Fibroblast of the conjunctiva (primary cell): ENCODE results near the gene APOD.
A peak's percentile ranks its signal among the peaks of the same experiment; 100 is the strongest.
"Not testable (repeated sequence)": the region's sequence is repeated elsewhere in the genome, so short reads cannot be mapped to it uniquely, and the experiment has no call there.

Source experiments
- DNase-seq: peaks from one replicate; pipeline ENCODE4 v3.0.0-alpha.2; 2010; ENCODE audit warnings: low read depth

APOD gene

DNA sequence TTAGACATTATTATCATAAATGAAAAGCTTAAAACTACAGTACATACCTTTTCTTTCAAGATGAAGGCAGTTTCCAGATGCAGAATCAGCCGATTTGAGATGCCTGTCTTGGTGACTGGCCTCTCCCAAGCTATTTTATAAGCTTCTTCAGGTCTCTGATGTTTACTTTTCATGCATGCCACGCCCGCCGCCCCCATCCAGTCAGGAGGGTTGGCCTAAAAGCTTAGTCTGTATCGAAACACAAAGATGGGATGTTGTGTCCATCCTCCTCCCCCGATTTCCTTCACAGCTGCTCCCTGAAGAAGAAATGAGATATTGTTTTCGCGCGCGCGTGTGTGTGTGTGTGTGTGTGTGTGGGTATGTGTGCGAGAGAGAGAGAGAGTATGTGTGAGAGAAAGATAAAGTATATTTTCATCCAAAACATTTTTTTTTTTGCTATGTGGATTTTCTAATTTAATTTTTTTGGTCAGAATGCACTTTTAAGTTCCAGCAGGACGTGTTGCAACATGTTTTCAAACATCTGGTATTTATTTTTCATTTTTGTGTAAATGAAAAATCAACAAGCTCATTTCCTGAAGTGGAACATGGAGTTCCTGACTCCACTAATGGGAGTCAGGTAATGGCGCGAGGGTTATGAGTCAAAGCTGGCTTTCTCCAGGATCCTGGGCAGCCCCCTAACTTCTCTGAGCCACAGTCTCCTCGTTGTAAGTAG, at the start of gene APOD:
TSS of gene APOD (minus strand) at position 110 of the 712 bp plus-strand sequence. CDS start 4,479 bp downstream, outside the sequence.
- DNase-seq = peak; percentile 71

DNA sequence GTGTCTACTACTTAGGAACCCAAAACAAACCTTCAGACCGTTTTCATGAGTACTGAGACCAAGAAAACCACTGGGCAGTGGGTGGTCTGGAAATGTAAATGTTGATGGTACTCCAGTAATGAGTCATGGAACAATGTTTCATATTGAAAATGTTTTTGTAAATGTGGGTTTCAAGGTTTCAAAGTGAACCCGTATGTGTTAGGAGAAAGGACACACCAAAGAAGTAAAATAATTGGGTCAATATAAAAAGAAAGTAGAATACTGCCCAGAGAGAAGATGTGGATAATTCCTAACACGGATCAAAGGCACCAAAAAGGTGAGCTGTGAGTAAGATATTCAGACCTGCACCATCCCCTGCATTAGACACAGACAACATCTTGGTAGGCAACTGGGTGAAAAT, 49.6 kb upstream of the APOD start:
- not testable (repeated sequence) for DNase-seq

DNA sequence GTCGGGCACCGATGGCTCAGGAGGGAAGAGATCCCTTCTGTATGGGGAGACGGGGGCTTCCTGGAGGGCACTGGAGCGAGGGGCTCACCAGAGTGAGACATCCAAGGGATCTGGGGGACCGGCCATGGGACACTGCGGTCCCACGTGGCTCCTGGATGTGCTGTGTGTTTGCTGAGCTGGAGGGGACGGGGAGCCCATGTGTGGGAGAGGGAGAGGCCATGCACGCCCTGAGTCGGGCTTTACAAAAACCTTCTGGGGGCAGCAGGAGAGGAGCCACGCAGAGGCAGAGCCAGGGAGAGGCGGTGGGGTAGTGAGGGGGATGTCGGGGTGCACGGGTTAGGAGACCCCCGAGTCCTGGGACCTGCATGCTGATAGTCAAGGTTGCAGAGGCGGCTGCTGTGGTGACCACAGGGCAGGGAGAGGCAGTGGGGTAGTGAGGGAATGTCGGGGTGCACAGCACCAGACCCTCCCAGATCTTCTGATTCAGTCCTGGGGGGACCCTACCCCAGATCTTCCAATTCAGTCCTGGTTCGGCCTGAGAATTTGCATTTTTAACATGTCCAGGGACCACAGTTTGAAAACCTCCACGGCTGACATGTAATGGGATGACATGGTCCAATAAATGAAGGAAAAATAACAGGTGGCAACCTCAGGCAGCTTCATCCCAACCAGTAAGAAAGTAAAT, 48.9 kb upstream of the APOD start:
- not testable (repeated sequence) for DNase-seq

DNA sequence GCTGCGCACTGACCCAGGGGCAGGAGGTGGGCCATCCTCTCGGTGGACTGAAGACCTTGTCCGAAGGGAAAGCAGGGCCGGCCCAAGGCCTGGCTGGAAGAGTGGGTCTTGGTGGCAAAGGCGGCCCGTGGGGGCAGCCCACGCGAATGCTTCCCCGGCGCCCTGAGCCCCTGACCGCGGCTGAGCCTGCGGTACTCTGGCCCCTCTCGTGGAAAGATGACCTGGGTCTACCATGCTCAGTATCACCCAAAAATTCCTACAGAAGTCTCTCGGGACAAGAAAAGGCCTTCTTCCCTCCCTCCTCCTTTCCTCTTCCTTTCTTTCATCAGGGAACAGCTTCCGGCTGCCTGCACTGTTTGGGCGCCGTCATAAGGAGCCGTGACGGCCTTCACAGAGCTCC, 48.3 kb upstream of the APOD start:
- not testable (repeated sequence) for DNase-seq

DNA sequence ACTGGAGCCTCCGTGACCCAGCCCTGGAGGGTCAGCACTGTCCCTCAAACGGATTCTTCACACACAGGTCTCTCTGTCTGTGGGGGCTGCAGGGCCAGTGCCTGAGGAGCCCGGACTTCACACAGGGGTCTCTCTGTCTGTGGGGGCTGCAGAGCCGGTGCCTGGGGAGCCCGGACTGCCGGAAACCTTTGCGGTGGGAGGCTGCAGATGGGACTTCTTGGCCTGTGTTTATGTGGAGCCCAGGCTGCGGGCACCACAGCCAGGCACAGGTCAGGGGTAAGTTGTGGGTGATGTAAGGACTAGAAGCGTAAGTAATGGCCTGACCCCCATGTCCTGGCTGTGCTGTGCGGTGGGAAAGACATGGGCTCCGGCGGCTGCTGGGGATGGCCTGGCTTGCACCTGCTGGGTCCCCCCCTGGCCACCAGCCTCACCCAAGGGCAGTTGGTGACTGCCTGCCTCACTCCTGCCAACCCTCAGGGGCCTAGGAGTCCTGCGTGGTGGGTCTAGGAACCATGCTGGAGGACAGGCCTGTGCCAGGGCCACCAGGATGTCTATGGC, 47.3 kb upstream of the APOD start:
- not testable (repeated sequence) for DNase-seq

DNA sequence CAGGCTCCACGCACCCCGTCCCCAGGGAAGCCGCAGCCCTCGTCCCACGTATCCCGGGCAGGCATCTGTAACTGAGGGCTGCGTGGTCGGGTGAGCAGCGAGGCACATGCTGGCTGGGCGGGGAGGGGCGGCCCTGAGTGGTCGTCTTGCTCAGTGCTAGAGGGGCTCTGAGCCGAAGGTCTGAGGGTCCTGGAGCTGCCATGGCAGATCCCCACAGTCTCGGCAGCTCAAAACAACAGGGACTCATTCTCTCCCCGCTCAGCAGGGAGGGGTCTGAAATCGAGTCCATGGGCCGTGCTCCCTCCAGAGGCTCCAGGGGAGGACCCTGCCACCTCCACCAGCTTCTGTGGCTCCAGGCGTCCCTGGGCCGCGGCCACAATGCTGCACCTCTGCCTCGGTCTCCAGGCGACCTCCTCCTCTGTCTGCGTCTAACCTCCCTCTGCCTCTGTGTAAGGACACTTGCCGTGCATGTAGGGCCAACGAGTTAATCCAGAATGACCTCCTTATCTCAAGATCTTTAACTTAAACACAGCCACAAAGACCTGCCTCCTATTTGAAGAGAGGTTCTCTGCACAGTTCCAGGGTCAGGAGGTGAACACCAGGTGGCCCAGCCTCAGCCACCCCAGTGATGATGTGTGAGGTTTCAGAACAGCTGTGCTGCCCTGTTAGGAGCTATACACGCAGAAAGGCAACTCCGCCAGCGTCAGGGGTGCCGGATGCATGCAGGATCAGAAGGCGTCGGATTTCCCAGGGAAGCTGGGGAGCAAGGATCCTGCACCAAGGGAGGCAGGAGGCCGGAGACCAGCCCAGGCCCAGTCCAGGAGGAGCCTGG, 46.6 kb upstream of the APOD start:
- not testable (repeated sequence) for DNase-seq

DNA sequence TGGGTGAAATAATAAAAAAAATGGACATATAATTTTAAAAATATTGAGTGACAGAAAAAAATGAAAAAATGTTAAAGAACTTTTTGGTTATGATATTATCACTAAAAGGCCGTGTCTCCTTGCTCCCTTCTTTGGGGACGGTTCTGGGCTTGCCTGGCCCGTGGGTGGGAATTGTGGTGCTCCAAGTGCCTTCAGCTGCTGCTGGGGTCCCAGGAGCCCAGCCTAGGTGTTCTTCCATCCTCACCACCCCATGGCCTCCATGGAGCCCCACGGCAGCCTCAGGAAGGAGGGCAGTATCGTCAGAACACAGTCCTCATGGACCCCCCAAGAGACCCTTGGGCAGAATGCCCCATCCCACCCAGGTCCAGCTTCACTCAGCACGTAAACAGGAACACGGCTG, 45.9 kb upstream of the APOD start:
- not testable (repeated sequence) for DNase-seq

DNA sequence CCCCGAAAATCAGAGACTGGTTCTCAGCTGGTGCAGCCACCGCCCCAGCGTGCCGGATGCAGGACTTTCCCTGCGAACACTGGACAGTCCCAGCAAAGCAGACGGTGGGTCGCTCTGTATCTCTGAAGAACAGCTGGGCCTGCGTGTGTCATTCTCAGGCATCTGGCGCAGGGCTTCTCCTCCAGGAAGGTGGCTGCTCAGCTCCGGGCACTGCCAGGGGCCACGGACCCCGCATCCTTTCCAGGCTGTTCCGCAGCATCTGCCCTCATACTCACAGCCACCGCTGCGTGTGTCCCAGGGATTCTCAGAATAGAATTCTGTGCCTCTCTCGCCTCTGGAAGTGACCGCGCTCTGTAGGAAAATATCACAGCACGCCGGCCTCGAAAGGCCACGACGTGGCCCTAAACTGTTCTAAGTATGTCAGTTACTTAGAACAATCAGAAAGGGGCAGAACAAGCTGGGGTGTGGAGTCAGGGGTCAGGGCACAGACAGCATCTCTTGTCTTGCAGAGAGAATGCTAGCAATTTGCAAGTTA, 44.7 kb upstream of the APOD start:
- DNase-seq = not testable (repeated sequence)

DNA sequence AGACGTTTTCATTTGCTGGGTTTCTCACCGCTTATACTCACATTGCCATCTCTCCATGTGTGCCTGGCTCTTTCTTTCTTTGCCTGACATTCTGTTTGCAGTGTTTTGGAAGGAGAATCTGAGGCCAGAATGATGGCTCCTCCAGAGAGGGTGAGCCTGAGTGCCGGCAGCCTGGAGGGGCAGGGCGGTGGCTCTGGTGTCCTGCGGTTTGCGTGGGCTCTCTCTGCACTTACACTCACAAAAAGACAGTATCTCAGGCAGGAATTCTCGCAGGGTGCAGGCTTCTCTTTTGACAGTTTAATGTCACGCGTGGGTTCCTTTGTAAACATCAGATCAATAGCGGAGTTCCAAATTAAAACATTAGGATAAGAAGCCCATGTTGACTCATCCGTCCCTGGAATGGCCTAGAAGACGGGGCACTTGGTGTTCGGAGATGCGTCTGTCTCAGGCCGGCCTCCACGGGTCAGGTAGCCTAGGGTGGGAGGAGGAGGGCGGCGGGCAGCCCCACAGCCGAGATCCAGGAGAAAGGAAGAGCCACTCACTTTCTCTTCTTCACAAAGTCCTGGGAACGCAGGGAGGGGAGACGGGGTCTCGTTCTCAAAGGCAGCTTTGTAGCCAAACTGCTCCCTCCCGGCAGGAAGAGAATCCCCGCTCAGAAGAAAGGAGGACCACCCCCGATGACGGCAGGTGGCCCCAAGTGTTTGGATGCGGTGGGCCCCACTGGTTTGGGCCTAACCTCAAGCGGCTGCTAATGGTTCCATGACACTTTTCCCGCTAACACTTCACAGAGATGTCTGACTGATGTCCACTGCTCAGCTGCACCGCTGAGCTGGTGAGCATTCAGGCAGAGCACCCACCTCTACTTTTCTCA, 44.0 kb upstream of the APOD start:
- DNase-seq = not testable (repeated sequence)

DNA sequence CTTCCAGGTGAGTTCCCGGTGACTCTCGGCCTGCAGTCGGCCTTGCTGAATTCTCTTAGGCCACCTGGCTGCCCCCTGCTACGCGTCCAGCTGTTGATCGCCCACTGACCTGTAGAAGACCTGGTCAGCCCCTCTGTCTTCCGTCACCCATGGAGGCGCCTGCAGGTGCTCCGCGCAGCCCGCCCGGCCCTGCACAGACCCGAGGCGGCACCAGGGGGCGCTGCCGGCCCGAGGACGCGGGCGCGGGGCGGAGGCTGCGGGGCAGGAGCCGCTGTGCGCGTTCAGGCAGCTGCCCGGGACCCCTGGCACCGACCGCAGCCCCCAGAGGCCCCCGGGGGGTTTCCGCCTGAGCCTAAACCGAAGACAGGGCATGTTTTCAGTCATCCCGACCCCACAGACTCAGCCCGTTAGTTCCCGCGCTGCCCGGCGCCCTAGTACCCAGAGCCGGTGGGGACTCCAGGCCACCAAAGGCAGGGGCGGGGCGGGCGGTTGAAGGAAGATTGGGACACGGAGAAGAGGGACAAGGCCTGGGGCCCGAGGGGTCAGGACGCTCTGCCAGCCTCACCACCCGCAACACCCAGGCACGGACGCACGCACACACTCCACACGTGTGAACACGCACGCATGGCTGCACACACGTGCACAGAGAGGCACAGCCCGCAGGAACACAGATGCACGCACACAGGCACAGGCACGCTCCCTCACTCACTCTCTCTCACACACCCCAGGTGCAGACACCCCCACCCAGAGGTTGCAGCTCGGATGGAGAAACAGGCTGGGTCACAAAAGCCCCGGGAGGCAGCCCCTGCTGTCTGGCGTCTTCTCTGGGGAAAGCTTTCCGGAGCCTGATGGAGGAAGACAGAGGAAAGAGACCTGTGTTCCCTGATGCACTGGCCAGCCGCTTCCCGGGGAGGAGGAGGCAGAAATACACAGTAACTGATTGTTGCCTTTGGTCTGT, 41.1 kb upstream of the APOD start:
- not testable (repeated sequence) for DNase-seq

DNA sequence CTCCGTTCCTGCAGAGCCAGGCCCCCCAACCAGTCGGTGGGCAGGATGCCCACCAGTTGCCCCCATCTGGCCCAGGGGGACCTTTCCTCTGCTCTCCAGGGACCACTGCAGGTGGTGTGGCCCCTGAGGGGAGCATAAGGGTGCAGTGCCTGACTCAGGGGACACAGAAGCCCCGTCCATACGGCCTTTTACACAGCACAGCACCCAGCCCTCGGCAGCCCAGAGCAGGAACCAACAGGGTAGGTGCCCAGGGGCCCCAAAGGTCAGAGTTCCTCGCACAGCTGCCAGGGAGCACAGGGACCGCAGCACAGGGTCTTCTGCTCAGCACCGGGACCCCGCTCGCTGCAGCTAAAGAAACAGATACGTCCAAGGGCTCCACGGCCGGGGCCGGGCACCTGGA, 40.4 kb upstream of the APOD start:
- DNase-seq = not testable (repeated sequence)

DNA sequence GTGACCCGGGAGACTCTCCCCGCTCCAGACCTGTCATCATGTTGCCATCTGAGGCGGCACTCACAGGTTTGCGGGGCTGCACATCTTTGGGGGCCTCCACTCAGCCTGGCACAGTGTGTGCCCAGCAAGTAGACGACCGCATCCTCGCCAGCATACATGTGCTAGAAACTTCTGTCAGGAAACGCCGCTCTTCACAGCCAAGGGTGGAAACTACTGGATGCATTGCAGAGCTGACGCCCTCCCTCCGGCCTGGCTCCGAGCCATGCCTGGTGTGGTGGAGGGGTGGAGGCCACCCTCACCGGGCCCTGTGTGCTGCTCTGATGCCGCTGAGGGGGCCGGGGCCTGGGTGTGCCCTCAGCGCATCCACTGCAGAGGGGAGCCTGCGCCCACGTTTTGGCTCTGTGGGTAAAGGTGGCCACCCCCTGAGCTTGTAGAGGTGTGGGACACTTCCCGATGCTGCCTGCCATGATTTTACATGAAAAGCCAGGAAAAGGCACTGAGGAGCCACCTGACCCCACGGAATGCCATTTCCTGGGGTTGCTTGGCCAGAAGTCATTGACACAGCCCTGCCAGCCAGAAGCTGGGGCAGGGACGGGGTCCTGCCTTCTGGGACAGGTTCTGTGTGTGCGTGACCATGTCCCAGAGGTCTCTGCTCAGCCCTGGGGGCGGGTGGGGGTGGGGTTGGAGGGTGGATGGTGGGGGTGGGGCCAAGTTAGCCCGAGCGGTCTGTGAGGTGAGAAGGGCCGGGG, 39.7 kb upstream of the APOD start:
- DNase-seq = not testable (repeated sequence)

DNA sequence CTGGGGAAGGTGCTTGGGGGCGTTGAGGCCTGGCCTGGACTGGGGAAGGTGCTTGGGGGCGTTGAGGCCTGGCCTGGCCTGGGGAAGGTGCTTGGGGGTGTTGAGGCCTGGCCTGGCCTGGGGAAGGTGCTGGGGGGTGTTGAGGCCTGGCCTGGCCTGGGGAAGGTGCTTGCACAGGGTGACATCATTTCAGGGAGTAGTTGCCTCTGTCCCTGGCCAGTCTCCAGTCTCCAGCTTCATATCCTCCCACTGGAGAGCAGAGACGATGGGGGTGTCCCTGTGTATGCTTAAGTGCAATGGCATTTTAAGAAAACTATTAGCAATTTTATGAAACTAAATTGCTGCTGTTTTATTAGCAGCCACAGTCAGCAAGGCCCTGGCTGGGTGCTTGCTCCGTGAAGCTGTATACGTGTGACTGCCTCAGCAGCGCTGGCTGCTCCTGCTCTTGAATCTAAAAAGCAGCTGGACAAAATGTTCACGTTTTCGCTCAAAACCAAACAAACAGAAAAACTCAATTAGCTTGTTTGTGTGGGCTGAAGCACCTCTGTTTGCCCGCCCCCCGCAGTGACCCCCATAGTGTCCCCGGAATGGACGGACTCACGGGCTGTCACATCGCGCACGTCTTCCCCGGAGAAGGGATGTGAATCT, 38.9 kb upstream of the APOD start:
- DNase-seq = not testable (repeated sequence)

DNA sequence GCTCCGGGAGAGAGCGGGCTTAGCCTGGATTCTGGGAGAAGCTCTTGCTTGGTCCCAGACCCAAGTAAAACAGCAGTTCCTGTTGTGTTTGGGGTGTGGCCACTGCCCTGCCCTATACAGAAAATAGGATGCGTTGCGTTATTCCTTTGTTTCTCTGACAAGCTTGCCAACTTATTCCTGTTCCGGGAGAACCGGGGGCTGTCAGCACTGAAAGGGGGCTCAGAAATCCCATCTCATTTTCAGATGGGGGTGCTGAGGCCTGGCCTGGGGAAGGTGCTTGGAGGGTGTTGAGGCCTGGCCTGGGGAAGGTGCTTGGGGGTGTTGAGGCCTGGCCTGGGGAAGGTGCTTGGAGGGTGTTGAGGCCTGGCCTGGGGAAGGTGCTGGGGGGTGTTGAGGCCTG, 38.3 kb upstream of the APOD start:
- not testable (repeated sequence) for DNase-seq

DNA sequence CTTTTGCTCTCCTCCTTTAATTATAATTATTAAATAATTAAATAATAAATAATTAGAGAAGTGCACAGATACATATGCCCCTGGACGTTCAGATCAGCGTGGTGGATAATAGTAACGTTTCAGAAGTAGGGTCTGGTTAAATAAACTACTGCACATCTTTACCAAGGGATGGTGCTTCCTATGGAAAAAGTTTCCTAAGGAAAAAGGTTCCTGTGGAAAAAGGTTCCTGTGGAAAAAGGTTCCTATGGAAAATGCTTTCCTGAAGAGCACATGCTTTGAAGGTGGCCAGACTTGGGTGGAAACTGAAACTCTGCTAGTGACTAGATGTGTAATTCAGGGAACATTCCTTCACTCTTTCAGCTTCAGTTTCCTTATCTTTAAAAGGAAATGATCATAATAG, 37.4 kb upstream of the APOD start:
- not testable (repeated sequence) for DNase-seq

DNA sequence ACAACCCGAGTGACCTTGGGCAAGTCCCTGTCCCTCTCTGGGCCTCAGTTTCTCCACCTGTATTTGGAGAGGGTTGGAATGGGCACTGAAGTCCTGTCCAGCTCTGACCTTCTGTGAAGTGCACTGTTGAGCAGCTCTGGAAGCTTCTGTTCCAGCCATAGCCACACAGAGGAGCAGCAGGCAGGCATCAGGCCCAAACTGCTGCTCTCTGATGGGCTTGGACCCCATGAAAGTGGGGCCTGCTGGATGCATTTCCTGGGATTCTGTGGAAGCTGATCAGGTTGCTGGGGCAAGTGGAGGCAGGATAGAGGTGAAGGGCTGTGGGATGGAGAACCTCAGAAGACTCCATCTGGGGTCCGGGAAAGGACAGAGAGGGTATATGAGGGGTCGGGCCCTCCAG, 36.7 kb upstream of the APOD start:
- not testable (repeated sequence) for DNase-seq

DNA sequence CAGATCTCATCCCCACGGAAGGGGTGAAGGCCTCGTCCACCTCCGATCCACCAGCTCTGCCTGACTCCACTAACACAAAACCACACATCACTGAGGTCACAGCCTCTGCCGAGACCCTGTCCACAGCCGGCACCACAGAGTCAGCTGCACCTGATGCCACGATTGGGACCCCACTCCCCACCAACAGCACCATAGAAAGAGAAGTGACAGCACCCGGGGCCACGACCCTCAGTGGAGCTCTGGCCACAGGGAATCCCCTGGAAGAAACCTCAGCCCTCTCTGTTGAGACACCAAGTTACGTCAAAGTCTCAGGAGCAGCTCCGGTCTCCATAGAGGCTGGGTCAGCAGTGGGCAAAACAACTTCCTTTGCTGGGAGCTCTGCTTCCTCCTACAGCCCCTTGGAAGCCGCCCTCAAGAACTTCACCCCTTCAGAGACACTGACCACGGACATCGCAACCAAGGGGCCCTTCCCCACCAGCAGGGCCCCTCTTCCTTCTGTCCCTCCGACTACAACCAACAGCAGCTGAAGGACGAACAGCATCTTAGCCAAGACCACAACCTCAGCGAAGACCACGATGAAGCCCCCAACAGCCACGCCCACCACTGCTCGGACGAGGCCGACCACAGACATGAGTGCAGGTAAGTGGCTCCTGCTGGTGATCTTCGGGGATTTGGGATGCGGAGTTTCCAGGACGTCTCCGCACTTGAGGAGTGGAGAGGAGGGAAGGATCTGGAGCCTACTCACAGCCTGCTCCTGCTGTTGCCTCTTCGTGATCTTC, 36.0 kb upstream of the APOD start:
- DNase-seq = not testable (repeated sequence)
